C4-2B (cell line): ENCODE measurements around the gene SCARB2.

ENCODE experiments used
- CTCF ChIP-seq: fragments of 450-650 bp; conservative IDR thresholded peaks from 2 replicates; pipeline ENCODE4 v1.5.1; 2017; ENCODE audit warnings: mild to moderate bottlenecking
- ZFX ChIP-seq: fragments of 450-650 bp; IDR thresholded peaks from 2 replicates; pipeline ENCODE4 v1.6.1; 2017

DNA sequence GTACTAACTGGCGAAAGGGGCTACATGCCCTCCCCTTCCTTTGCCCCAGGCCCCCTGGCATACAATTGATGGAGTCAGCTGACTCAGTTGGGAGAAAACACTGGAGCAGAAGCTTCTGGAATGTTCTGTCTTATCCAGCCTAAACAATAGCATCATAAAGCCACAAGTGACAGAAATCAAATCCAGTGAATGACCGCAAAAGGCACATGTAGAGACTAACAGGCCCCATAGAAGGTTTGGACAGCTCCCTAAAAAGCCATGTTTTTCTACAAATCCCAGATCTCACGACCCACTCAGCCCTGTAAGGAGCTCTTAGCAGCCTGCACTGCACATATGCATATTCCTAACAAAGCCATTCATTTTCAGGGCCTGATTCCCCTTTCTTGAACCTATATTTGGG is 25.1 kb downstream of the SCARB2 start:
- no peak for TF ChIP-seq CTCF
- TF ChIP-seq ZFX, result no peak
